Prostate gland (tissue), 2 donors: Measurements from ENCODE around the gene SLC9C1.

Source experiments
- CTCF ChIP-seq, 4 experiments: fragments of 200-600 bp in 2 of 4; fragments of 450-650 bp in 2 of 4; sonication (generic) in 2 of 4; IDR thresholded peaks; 1 replicate in 3 of 4; 2 replicates in 1 of 4; pipeline ENCODE4 v1.5.1; 2016 to 2019; ENCODE audit warnings: antibody characterized with exemption in 4 of 4, mild to moderate bottlenecking in 2 of 4, moderate library complexity in 2 of 4
- POLR2A ChIP-seq: fragments of 450-650 bp; IDR thresholded peaks from one replicate; pipeline ENCODE4 v1.6.1; 2016; ENCODE audit warnings: antibody characterized with exemption, mild to moderate bottlenecking

- TF ChIP-seq CTCF (IDR thresholded peaks at IDR 0.05) (no peak), POLR2A (no peak)
These were observed 201.4 kb downstream of the SLC9C1 start for GRCh38 chr3:112092496-112093179.
